IPS-15b (cell line): ENCODE measurements around the gene FGGY.

Experiments used
- H3K27me3 ChIP-seq: one replicate; pipeline ENCODE4 v1.6.1; 2013; ENCODE audit warnings: low read length; ENCODE audit not compliant: control insufficient read depth, insufficient read depth
- H3K36me3 ChIP-seq: one replicate; pipeline ENCODE4 v1.6.1; 2013; ENCODE audit warnings: low read length; ENCODE audit not compliant: control insufficient read depth, insufficient read depth
- H3K4me1 ChIP-seq: one replicate; pipeline ENCODE4 v1.6.1; 2013; ENCODE audit warnings: mild to moderate bottlenecking, low read length; ENCODE audit not compliant: control insufficient read depth, insufficient read depth
- H3K4me3 ChIP-seq: one replicate; pipeline ENCODE4 v1.5.1; 2013; ENCODE audit warnings: low read depth, low read length
- H3K9ac ChIP-seq: one replicate; pipeline ENCODE4 v1.6.1; 2013; ENCODE audit warnings: low read depth, mild to moderate bottlenecking, low read length
- H3K9me3 ChIP-seq: one replicate; pipeline ENCODE4 v1.6.1; 2013; ENCODE audit warnings: mild to moderate bottlenecking, low read length; ENCODE audit not compliant: control insufficient read depth, insufficient read depth

FGGY gene

GRCh38 chr1:59317780-59318179 lies 20.9 kb downstream of the FGGY start:
- Histone ChIP-seq H3K27me3 (no peaks in the 10 kb centered on the region), H3K9ac (no peak overlapping the region), H3K36me3 (peaks cover 4% of the 10 kb centered on the region), H3K4me3 (no peak overlapping the region), H3K4me1 (no peaks in the 10 kb centered on the region), H3K9me3 (peaks cover 4% of the 10 kb centered on the region)

- Histone ChIP-seq H3K9me3 (peaks cover 4% of the 10 kb centered on the region), H3K27me3 (no peaks in the 10 kb centered on the region), H3K36me3 (no peaks in the 10 kb centered on the region), H3K9ac (no peak overlapping the region), H3K4me1 (no peaks in the 10 kb centered on the region), H3K4me3 (no peak overlapping the region)
These were observed 21.5 kb downstream of the FGGY start for GRCh38 chr1:59318271-59318860.

- Histone ChIP-seq H3K4me1 (no peaks in the 10 kb centered on the region), H3K36me3 (no peaks in the 10 kb centered on the region), H3K9ac (no peak overlapping the region), H3K9me3 (peaks cover 4% of the 10 kb centered on the region), H3K4me3 (no peak overlapping the region), H3K27me3 (no peaks in the 10 kb centered on the region)
These were observed 25.5 kb downstream of the FGGY start for GRCh38 chr1:59322394-59322793.

- no peaks in the 10 kb centered on the region for H3K36me3 ChIP-seq
- H3K4me3 ChIP-seq = no peak overlapping the region
- peaks cover 4% of the 10 kb centered on the region for H3K9me3 ChIP-seq
- no peaks in the 10 kb centered on the region for H3K27me3 ChIP-seq
- H3K9ac ChIP-seq = no peak overlapping the region
- H3K4me1 ChIP-seq = no peaks in the 10 kb centered on the region
These were observed 25.9 kb downstream of the FGGY start for GRCh38 chr1:59322814-59323213.

GRCh38 chr1:59323879-59324278 lies 27.0 kb downstream of the FGGY start:
- Histone ChIP-seq H3K9me3 (peaks cover under 1% of the 10 kb centered on the region), H3K36me3 (no peaks in the 10 kb centered on the region), H3K4me1 (peaks cover 2% of the 10 kb centered on the region), H3K27me3 (no peaks in the 10 kb centered on the region), H3K4me3 (no peak overlapping the region), H3K9ac (no peak overlapping the region)

GRCh38 chr1:59328353-59328752 lies 31.5 kb downstream of the FGGY start:
- Histone ChIP-seq H3K9ac (no peak overlapping the region), H3K9me3 (no peaks in the 10 kb centered on the region), H3K27me3 (no peaks in the 10 kb centered on the region), H3K4me3 (no peak overlapping the region), H3K4me1 (peaks cover 6% of the 10 kb centered on the region), H3K36me3 (no peaks in the 10 kb centered on the region)

- Histone ChIP-seq H3K27me3 (no peaks in the 10 kb centered on the region), H3K4me3 (no peak overlapping the region), H3K9ac (no peak overlapping the region), H3K4me1 (peaks cover 6% of the 10 kb centered on the region), H3K36me3 (no peaks in the 10 kb centered on the region), H3K9me3 (no peaks in the 10 kb centered on the region)
These were observed 32.6 kb downstream of the FGGY start for GRCh38 chr1:59329412-59330053.

- H3K27me3 ChIP-seq = no peaks in the 10 kb centered on the region
- H3K4me1 ChIP-seq = peaks cover 6% of the 10 kb centered on the region
- no peak overlapping the region for H3K4me3 ChIP-seq
- H3K9me3 ChIP-seq = no peaks in the 10 kb centered on the region
- no peaks in the 10 kb centered on the region for H3K36me3 ChIP-seq
- H3K9ac ChIP-seq = no peak overlapping the region
These were observed 35.1 kb downstream of the FGGY start for GRCh38 chr1:59331686-59332620.

- H3K9ac ChIP-seq = no peak overlapping the region
- no peaks in the 10 kb centered on the region for H3K36me3 ChIP-seq
- no peaks in the 10 kb centered on the region for H3K27me3 ChIP-seq
- H3K9me3 ChIP-seq = no peaks in the 10 kb centered on the region
- no peak overlapping the region for H3K4me3 ChIP-seq
- H3K4me1 ChIP-seq = peaks cover 6% of the 10 kb centered on the region
These were observed 36.1 kb downstream of the FGGY start for GRCh38 chr1:59332983-59333382.

- H3K36me3 ChIP-seq = no peaks in the 10 kb centered on the region
- no peak overlapping the region for H3K9ac ChIP-seq
- H3K4me3 ChIP-seq = no peak overlapping the region
- no peaks in the 10 kb centered on the region for H3K9me3 ChIP-seq
- H3K27me3 ChIP-seq = no peaks in the 10 kb centered on the region
- peaks cover 3% of the 10 kb centered on the region for H3K4me1 ChIP-seq
These were observed 36.9 kb downstream of the FGGY start for GRCh38 chr1:59333626-59334277.

GRCh38 chr1:59340411-59341307 lies 43.8 kb downstream of the FGGY start:
- no peaks in the 10 kb centered on the region for H3K4me1 ChIP-seq
- no peak overlapping the region for H3K4me3 ChIP-seq
- H3K9me3 ChIP-seq = no peaks in the 10 kb centered on the region
- H3K9ac ChIP-seq = no peak overlapping the region
- H3K27me3 ChIP-seq = no peaks in the 10 kb centered on the region
- no peaks in the 10 kb centered on the region for H3K36me3 ChIP-seq
